IPS-20b (cell line): ENCODE results near the gene HELZ.

Experiments used
- H3K27ac ChIP-seq: one replicate; pipeline ENCODE4 v1.5.1; 2013; ENCODE audit warnings: low read length
- H3K27me3 ChIP-seq: 2 replicates; pipeline ENCODE4 v1.6.1; 2013; ENCODE audit warnings: mild to moderate bottlenecking, low read length, inconsistent platforms; ENCODE audit not compliant: insufficient read depth
- H3K36me3 ChIP-seq: 2 replicates; pipeline ENCODE4 v1.6.1; 2013; ENCODE audit warnings: low read depth, mild to moderate bottlenecking, inconsistent platforms, low read length, moderate library complexity; ENCODE audit not compliant: insufficient read depth
- H3K4me1 ChIP-seq: 2 replicates; pipeline ENCODE4 v1.6.1; 2013; ENCODE audit warnings: mild to moderate bottlenecking, control low read depth, inconsistent platforms, low read length, moderate library complexity; ENCODE audit not compliant: insufficient read depth
- H3K4me3 ChIP-seq: 2 replicates; pipeline ENCODE4 v1.5.1; 2013; ENCODE audit warnings: mild to moderate bottlenecking, low read length, inconsistent platforms
- H3K9ac ChIP-seq: 2 replicates; pipeline ENCODE4 v1.6.1; 2013; ENCODE audit warnings: low read depth, mild to moderate bottlenecking, inconsistent platforms, low read length, moderate library complexity
- H3K9me3 ChIP-seq: 2 replicates; pipeline ENCODE4 v1.6.1; 2013; ENCODE audit warnings: mild to moderate bottlenecking, low read depth, low read length, inconsistent platforms; ENCODE audit not compliant: insufficient read depth

HELZ gene

GRCh38 chr17:67177732-67178131 lies 67.3 kb downstream of the HELZ start:
- Histone ChIP-seq H3K36me3 (peaks cover 8% of the 10 kb centered on the region), H3K9me3 (no peaks in the 10 kb centered on the region), H3K4me1 (no peaks in the 10 kb centered on the region), H3K4me3 (no peak overlapping the region), H3K27ac (no peak overlapping the region), H3K27me3 (no peaks in the 10 kb centered on the region), H3K9ac (no peak overlapping the region)

GRCh38 chr17:67174190-67174589 lies 70.8 kb downstream of the HELZ start:
- Histone ChIP-seq H3K27ac (no peak overlapping the region), H3K27me3 (no peaks in the 10 kb centered on the region), H3K9me3 (no peaks in the 10 kb centered on the region), H3K4me3 (no peak overlapping the region), H3K9ac (no peak overlapping the region), H3K36me3 (peaks cover 8% of the 10 kb centered on the region), H3K4me1 (no peaks in the 10 kb centered on the region)

GRCh38 chr17:67171560-67171959 lies 73.4 kb downstream of the HELZ start:
- H3K36me3 ChIP-seq, result peaks cover 11% of the 10 kb centered on the region
- H3K9ac ChIP-seq, result no peak overlapping the region
- H3K9me3 ChIP-seq, result no peaks in the 10 kb centered on the region
- no peaks in the 10 kb centered on the region for H3K27me3 ChIP-seq
- no peaks in the 10 kb centered on the region for H3K4me1 ChIP-seq
- no peak overlapping the region for H3K4me3 ChIP-seq
- no peak overlapping the region for H3K27ac ChIP-seq

GRCh38 chr17:67168496-67168895 lies 76.5 kb downstream of the HELZ start:
- H3K9ac ChIP-seq, result no peak overlapping the region
- H3K27ac ChIP-seq, result no peak overlapping the region
- peaks cover 30% of the 10 kb centered on the region for H3K36me3 ChIP-seq
- no peaks in the 10 kb centered on the region for H3K4me1 ChIP-seq
- H3K9me3 ChIP-seq, result no peaks in the 10 kb centered on the region
- no peak overlapping the region for H3K4me3 ChIP-seq
- no peaks in the 10 kb centered on the region for H3K27me3 ChIP-seq

- Histone ChIP-seq H3K9me3 (no peaks in the 10 kb centered on the region), H3K9ac (no peak overlapping the region), H3K36me3 (peaks cover 40% of the 10 kb centered on the region), H3K4me3 (no peak overlapping the region), H3K4me1 (no peaks in the 10 kb centered on the region), H3K27me3 (no peaks in the 10 kb centered on the region), H3K27ac (no peak overlapping the region)
Observed at GRCh38 chr17:67165201-67165600, 79.8 kb downstream of the HELZ start.

GRCh38 chr17:67164302-67164701 lies 80.7 kb downstream of the HELZ start:
- Histone ChIP-seq H3K4me1 (no peaks in the 10 kb centered on the region), H3K4me3 (no peak overlapping the region), H3K9ac (no peak overlapping the region), H3K36me3 (peaks cover 47% of the 10 kb centered on the region), H3K27me3 (no peaks in the 10 kb centered on the region), H3K27ac (no peak overlapping the region), H3K9me3 (no peaks in the 10 kb centered on the region)

GRCh38 chr17:67162771-67163170 lies 82.2 kb downstream of the HELZ start:
- no peaks in the 10 kb centered on the region for H3K27me3 ChIP-seq
- H3K27ac ChIP-seq, result no peak overlapping the region
- H3K9me3 ChIP-seq, result no peaks in the 10 kb centered on the region
- no peak overlapping the region for H3K4me3 ChIP-seq
- peaks cover 48% of the 10 kb centered on the region for H3K36me3 ChIP-seq
- no peaks in the 10 kb centered on the region for H3K4me1 ChIP-seq
- no peak overlapping the region for H3K9ac ChIP-seq

- H3K4me1 ChIP-seq, result no peaks in the 10 kb centered on the region
- H3K36me3 ChIP-seq, result peaks cover 37% of the 10 kb centered on the region
- H3K27ac ChIP-seq, result no peak overlapping the region
- no peaks in the 10 kb centered on the region for H3K27me3 ChIP-seq
- H3K9me3 ChIP-seq, result no peaks in the 10 kb centered on the region
- H3K4me3 ChIP-seq, result no peak overlapping the region
- no peak overlapping the region for H3K9ac ChIP-seq
Observed at GRCh38 chr17:67161573-67161972, 83.4 kb downstream of the HELZ start.

- Histone ChIP-seq H3K9ac (no peak overlapping the region), H3K27ac (no peak overlapping the region), H3K9me3 (no peaks in the 10 kb centered on the region), H3K4me1 (no peaks in the 10 kb centered on the region), H3K36me3 (peaks cover 31% of the 10 kb centered on the region), H3K4me3 (no peak overlapping the region), H3K27me3 (no peaks in the 10 kb centered on the region)
Observed at GRCh38 chr17:67160791-67161190, 84.2 kb downstream of the HELZ start.

GRCh38 chr17:67157732-67158639 lies 87.0 kb downstream of the HELZ start:
- no peak overlapping the region for H3K27ac ChIP-seq
- H3K9me3 ChIP-seq, result no peaks in the 10 kb centered on the region
- no peaks in the 10 kb centered on the region for H3K27me3 ChIP-seq
- H3K4me1 ChIP-seq, result peaks cover 5% of the 10 kb centered on the region; the same call in 1 of the 2 replicates
- no peak overlapping the region for H3K9ac ChIP-seq
- H3K36me3 ChIP-seq, result peaks cover 18% of the 10 kb centered on the region
- H3K4me3 ChIP-seq, result no peak overlapping the region

- Histone ChIP-seq H3K9me3 (no peaks in the 10 kb centered on the region), H3K27ac (no peak overlapping the region), H3K9ac (no peak overlapping the region), H3K4me3 (no peak overlapping the region), H3K27me3 (no peaks in the 10 kb centered on the region), H3K4me1 (peaks cover 5% of the 10 kb centered on the region; the same call in 1 of the 2 replicates), H3K36me3 (peaks cover 18% of the 10 kb centered on the region)
Observed at GRCh38 chr17:67156269-67157199, 88.5 kb downstream of the HELZ start.
